OCI-LY3 (cell line): ENCODE data around the gene LRP1B.

Source experiments
- H2AFZ ChIP-seq: fragments of 200-600, 300-600 bp; shearing (Covaris generic); 2 replicates; pipeline ENCODE4 v1.6.0; 2014; ENCODE audit warnings: antibody characterized with exemption, low read depth, low read length
- H3K27ac ChIP-seq: fragments of 200-600, 300-600 bp; sonication (generic); 2 replicates; pipeline ENCODE4 v1.5.1; 2014; ENCODE audit warnings: mild to moderate bottlenecking, low read length, moderate library complexity, mixed read lengths
- H3K27me3 ChIP-seq: fragments of 200-600, 300-600 bp; sonication (generic); 2 replicates; pipeline ENCODE4 v1.6.1; 2014; ENCODE audit warnings: low read depth, low read length, mixed read lengths
- H3K36me3 ChIP-seq: fragments of 200-600, 300-600 bp; sonication (generic); replicated peaks from 2 replicates; pipeline ENCODE3; 2014; ENCODE audit warnings: low read depth, low read length, mixed read lengths
- H3K4me1 ChIP-seq: fragments of 300-600, 200-600 bp; sonication (generic); 2 replicates; pipeline ENCODE4 v1.6.1; 2014; ENCODE audit warnings: low read length, mixed read lengths
- H3K4me2 ChIP-seq: fragments of 200-600, 300-600 bp; sonication (generic); 2 replicates; pipeline ENCODE4 v1.6.1; 2014; ENCODE audit warnings: low read length, mixed read lengths
- H3K4me3 ChIP-seq: fragments of 300-600, 200-600 bp; sonication (generic); 2 replicates; pipeline ENCODE4 v1.5.1; 2014; ENCODE audit warnings: antibody characterized with exemption, mild to moderate bottlenecking, low read length, moderate library complexity
- H3K79me2 ChIP-seq: fragments of 300-600, 200-600 bp; shearing (Covaris generic); 2 replicates; pipeline ENCODE4 v1.6.1; 2014; ENCODE audit warnings: mild to moderate bottlenecking, low read length, mixed read lengths
- H3K9ac ChIP-seq: fragments of 300-600, 200-600 bp; shearing (Covaris generic); 2 replicates; pipeline ENCODE4 v1.6.0; 2014; ENCODE audit warnings: mild to moderate bottlenecking, low read length, moderate library complexity
- H3K9me3 ChIP-seq: fragments of 200-600, 300-600 bp; shearing (Covaris generic); 2 replicates; pipeline ENCODE4 v1.6.1; 2014; ENCODE audit warnings: low read length, mixed read lengths; ENCODE audit not compliant: insufficient read depth
- H4K20me1 ChIP-seq: fragments of 200-600, 300-600 bp; sonication (generic); 2 replicates; pipeline ENCODE4 v1.6.1; 2016; ENCODE audit warnings: low read length, mixed read lengths; ENCODE audit not compliant: insufficient read depth
- EZH2phosphoT487 ChIP-seq: fragments of 200-600 bp; shearing (Covaris generic); IDR thresholded peaks from 2 replicates; pipeline ENCODE4 v1.6.1; 2018; ENCODE audit warnings: antibody characterized with exemption, mixed run types, low read depth
- TF ChIP-seq, protein P1 (sequence below): fragments of 200-600, 300-600 bp; sonication (generic); IDR thresholded peaks from 2 replicates; pipeline ENCODE4 v1.5.1; 2014; ENCODE audit warnings: antibody characterized with exemption, low read length, low read depth

Gene LRP1B

GRCh38 chr2:140504601-140505000 is 1626.2 kb downstream of the LRP1B start:
- Histone ChIP-seq H3K36me3 (no peaks in the 10 kb centered on the region), H3K4me1 (no peaks in the 10 kb centered on the region), H2AFZ (peak overlapping the region; percentile 32; the same call in 1 of the 2 replicates), H3K9me3 (no peaks in the 10 kb centered on the region), H3K4me2 (no peak overlapping the region), H4K20me1 (no peaks in the 10 kb centered on the region), H3K27ac (no peak overlapping the region), H3K4me3 (no peak overlapping the region), H3K79me2 (no peaks in the 10 kb centered on the region), H3K9ac (no peak overlapping the region), H3K27me3 (no peaks in the 10 kb centered on the region)
- TF ChIP-seq, protein P1, sequence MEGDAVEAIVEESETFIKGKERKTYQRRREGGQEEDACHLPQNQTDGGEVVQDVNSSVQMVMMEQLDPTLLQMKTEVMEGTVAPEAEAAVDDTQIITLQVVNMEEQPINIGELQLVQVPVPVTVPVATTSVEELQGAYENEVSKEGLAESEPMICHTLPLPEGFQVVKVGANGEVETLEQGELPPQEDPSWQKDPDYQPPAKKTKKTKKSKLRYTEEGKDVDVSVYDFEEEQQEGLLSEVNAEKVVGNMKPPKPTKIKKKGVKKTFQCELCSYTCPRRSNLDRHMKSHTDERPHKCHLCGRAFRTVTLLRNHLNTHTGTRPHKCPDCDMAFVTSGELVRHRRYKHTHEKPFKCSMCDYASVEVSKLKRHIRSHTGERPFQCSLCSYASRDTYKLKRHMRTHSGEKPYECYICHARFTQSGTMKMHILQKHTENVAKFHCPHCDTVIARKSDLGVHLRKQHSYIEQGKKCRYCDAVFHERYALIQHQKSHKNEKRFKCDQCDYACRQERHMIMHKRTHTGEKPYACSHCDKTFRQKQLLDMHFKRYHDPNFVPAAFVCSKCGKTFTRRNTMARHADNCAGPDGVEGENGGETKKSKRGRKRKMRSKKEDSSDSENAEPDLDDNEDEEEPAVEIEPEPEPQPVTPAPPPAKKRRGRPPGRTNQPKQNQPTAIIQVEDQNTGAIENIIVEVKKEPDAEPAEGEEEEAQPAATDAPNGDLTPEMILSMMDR, result no peak
- TF ChIP-seq EZH2phosphoT487, result no peak

- Histone ChIP-seq H3K4me3 (no peak overlapping the region), H3K9ac (no peak overlapping the region), H3K27me3 (no peaks in the 10 kb centered on the region), H2AFZ (peak overlapping the region; percentile 11; the same call in 1 of the 2 replicates), H3K4me2 (peak overlapping the region; percentile 2), H3K4me1 (no peaks in the 10 kb centered on the region), H4K20me1 (no peaks in the 10 kb centered on the region), H3K36me3 (no peaks in the 10 kb centered on the region), H3K9me3 (no peaks in the 10 kb centered on the region), H3K79me2 (no peaks in the 10 kb centered on the region), H3K27ac (no peak overlapping the region)
- TF ChIP-seq, protein P1, result no peak
- TF ChIP-seq EZH2phosphoT487, result no peak
Observed at GRCh38 chr2:140502951-140503630, 1627.7 kb downstream of the LRP1B start.

GRCh38 chr2:140498360-140498759 is 1632.5 kb downstream of the LRP1B start:
- H4K20me1 ChIP-seq, result no peaks in the 10 kb centered on the region
- no peak overlapping the region for H2AFZ ChIP-seq
- no peak overlapping the region for H3K9ac ChIP-seq
- no peaks in the 10 kb centered on the region for H3K4me1 ChIP-seq
- no peaks in the 10 kb centered on the region for H3K27me3 ChIP-seq
- no peak overlapping the region for H3K4me3 ChIP-seq
- H3K36me3 ChIP-seq, result no peaks in the 10 kb centered on the region
- no peaks in the 10 kb centered on the region for H3K79me2 ChIP-seq
- no peaks in the 10 kb centered on the region for H3K9me3 ChIP-seq
- H3K4me2 ChIP-seq, result no peak overlapping the region
- TF ChIP-seq EZH2phosphoT487, result no peak
- H3K27ac ChIP-seq, result no peak overlapping the region

DNA sequence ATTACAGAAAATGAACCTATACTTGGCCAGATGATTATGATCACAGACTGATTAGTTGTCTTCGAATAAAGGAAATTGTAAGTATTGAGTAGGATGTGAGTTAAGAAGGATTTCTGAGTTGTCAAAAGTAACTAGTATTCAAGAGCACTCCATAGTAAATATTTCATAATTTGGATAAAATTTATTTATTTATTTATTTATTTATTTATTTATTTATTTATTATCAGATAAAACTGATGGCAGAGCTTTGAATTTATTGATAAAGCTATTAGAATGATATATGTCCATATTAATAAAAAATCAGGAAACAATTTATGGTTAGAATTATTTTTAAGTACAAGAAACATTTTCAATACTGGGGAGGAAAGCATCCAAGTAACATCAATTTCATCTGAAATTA is 1634.1 kb downstream of the LRP1B start:
- no peaks in the 10 kb centered on the region for H3K4me1 ChIP-seq
- H3K27me3 ChIP-seq, result no peaks in the 10 kb centered on the region
- H2AFZ ChIP-seq, result no peak overlapping the region
- no peak overlapping the region for H3K4me3 ChIP-seq
- no peaks in the 10 kb centered on the region for H4K20me1 ChIP-seq
- H3K4me2 ChIP-seq, result no peak overlapping the region
- H3K27ac ChIP-seq, result no peak overlapping the region
- H3K9me3 ChIP-seq, result no peaks in the 10 kb centered on the region
- no peaks in the 10 kb centered on the region for H3K79me2 ChIP-seq
- no peak overlapping the region for H3K9ac ChIP-seq
- TF ChIP-seq EZH2phosphoT487, result no peak
- TF ChIP-seq, protein P1, result no peak
- H3K36me3 ChIP-seq, result no peaks in the 10 kb centered on the region
